Stimulated activated CD4-positive, alpha-beta T cell treated with anti-CD3 and anti-CD28 coated beads, Interleukin-4, amount 100 ng/mL, for 24 hours (primary cell): ENCODE data around the gene SULT2A1.
"Not testable (repeated sequence)": the region's sequence is repeated elsewhere in the genome, so short reads cannot be mapped to it uniquely, and the experiment has no call there.

Experiments used
- DNase-seq: peaks from one replicate; pipeline ENCODE4 v3.0.0-alpha.2; 2020

SULT2A1 gene

GRCh38 chr19:47886010-47886559 lies at the start of gene SULT2A1:
SULT2A1 (minus strand) TSS chr19:47886315; CDS start chr19:47886257, 58 bp downstream.
- no peak for DNase-seq

- not testable (repeated sequence) for DNase-seq
Measured at GRCh38 chr19:47928581-47928980, 42.5 kb upstream of the SULT2A1 start.

- not testable (repeated sequence) for DNase-seq
Measured at GRCh38 chr19:47920107-47920506, 34.0 kb upstream of the SULT2A1 start.

- not testable (repeated sequence) for DNase-seq
Measured at GRCh38 chr19:47910191-47910590, 24.1 kb upstream of the SULT2A1 start.

- DNase-seq, result peak; percentile 73
Measured at GRCh38 chr19:47909350-47909749, 23.2 kb upstream of the SULT2A1 start.

- DNase-seq, result no peak
Measured at GRCh38 chr19:47901370-47901769, 15.3 kb upstream of the SULT2A1 start.

GRCh38 chr19:47899335-47899734 lies 13.2 kb upstream of the SULT2A1 start:
- DNase-seq, result no peak

- DNase-seq, result no peak
Measured at GRCh38 chr19:47897861-47898260, 11.7 kb upstream of the SULT2A1 start.

GRCh38 chr19:47896773-47897172 lies 10.7 kb upstream of the SULT2A1 start:
- DNase-seq, result no peak

GRCh38 chr19:47896019-47896418 lies 9.9 kb upstream of the SULT2A1 start:
- no peak for DNase-seq

- DNase-seq, result no peak
Measured at GRCh38 chr19:47895165-47895782, 9.2 kb upstream of the SULT2A1 start.

- DNase-seq, result no peak
Measured at GRCh38 chr19:47891923-47892666, 6.0 kb upstream of the SULT2A1 start.

- DNase-seq, result no peak
Measured at GRCh38 chr19:47891622-47891922, 5.5 kb upstream of the SULT2A1 start.

GRCh38 chr19:47890865-47891621 lies 4.9 kb upstream of the SULT2A1 start:
- no peak for DNase-seq

- no peak for DNase-seq
Measured at GRCh38 chr19:47885067-47885463, 1.1 kb downstream of the SULT2A1 start.

GRCh38 chr19:47882890-47883289 lies 3.2 kb downstream of the SULT2A1 start:
- no peak for DNase-seq

- no peak for DNase-seq
Measured at GRCh38 chr19:47881757-47882156, 4.4 kb downstream of the SULT2A1 start.

- DNase-seq, result not testable (repeated sequence)
Measured at GRCh38 chr19:47879385-47879784, 6.7 kb downstream of the SULT2A1 start.

- DNase-seq, result no peak
Measured at GRCh38 chr19:47878906-47879305, 7.2 kb downstream of the SULT2A1 start.

GRCh38 chr19:47865166-47865565 lies 20.9 kb downstream of the SULT2A1 start:
- DNase-seq, result no peak

- peak; percentile 89 for DNase-seq
Measured at GRCh38 chr19:47863514-47863936, 22.6 kb downstream of the SULT2A1 start.

- DNase-seq, result no peak
Measured at GRCh38 chr19:47861630-47862029, 24.5 kb downstream of the SULT2A1 start.

- no peak for DNase-seq
Measured at GRCh38 chr19:47860602-47861297, 25.4 kb downstream of the SULT2A1 start.
